Neuronal stem cell (in vitro differentiated cells): ENCODE data around the gene EPC2.
"Not testable (repeated sequence)": the region's sequence is repeated elsewhere in the genome, so short reads cannot be mapped to it uniquely, and the experiment has no call there.

Experiments used
- DNase-seq: peaks from one replicate; pipeline ENCODE4 v3.0.0-alpha.2; 2013; ENCODE audit warnings: low spot score
- H2AFZ ChIP-seq: one replicate; pipeline ENCODE4 v1.6.1; 2013; ENCODE audit warnings: mild to moderate bottlenecking, low read length, inconsistent platforms
- H2AK5ac ChIP-seq: 2 replicates; pipeline ENCODE4 v1.6.1; 2013; ENCODE audit warnings: low read depth, mild to moderate bottlenecking, inconsistent platforms, low read length, moderate library complexity, mixed read lengths
- H2BK120ac ChIP-seq: 2 replicates; pipeline ENCODE4 v1.6.1; 2013; ENCODE audit warnings: low read depth, mild to moderate bottlenecking, inconsistent platforms, low read length, moderate library complexity, mixed read lengths
- H2BK12ac ChIP-seq: one replicate; pipeline ENCODE4 v1.6.1; 2013; ENCODE audit warnings: low read length, inconsistent platforms
- H2BK15ac ChIP-seq: 2 replicates; pipeline ENCODE4 v1.6.1; 2013; ENCODE audit warnings: mild to moderate bottlenecking, low read length, inconsistent platforms, mixed read lengths
- H2BK5ac ChIP-seq: one replicate; pipeline ENCODE4 v1.6.1; 2013; ENCODE audit warnings: inconsistent platforms, mild to moderate bottlenecking, low read length, moderate library complexity
- H3K14ac ChIP-seq: one replicate; pipeline ENCODE4 v1.6.1; 2013; ENCODE audit warnings: low read length, inconsistent platforms
- H3K18ac ChIP-seq: 2 replicates; pipeline ENCODE4 v1.6.1; 2013; ENCODE audit warnings: low read length, inconsistent platforms
- H3K23ac ChIP-seq: 2 replicates; pipeline ENCODE4 v1.6.1; 2013; ENCODE audit warnings: low read depth, mild to moderate bottlenecking, mixed read lengths, low read length, inconsistent platforms; ENCODE audit not compliant: poor library complexity
- H3K27ac ChIP-seq: replicated peaks from 3 replicates; pipeline ENCODE4 v1.5.1; 2013; ENCODE audit warnings: low read length, inconsistent platforms
- H3K27me3 ChIP-seq, 3 experiments: 2 replicates each; pipeline ENCODE4 v1.6.1; 2013; ENCODE audit warnings: low read length in 3 of 3, mild to moderate bottlenecking in 2 of 3, inconsistent platforms in 1 of 3, low read depth in 1 of 3, mixed read lengths in 1 of 3, moderate library complexity in 1 of 3; ENCODE audit not compliant: control insufficient read depth in 3 of 3, insufficient read depth in 3 of 3
- H3K36me3 ChIP-seq, 2 donors: replicated peaks in 1 of 2; 2 replicates each; pipeline ENCODE4 v1.6.1; 2013; ENCODE audit warnings: low read length in 2 of 2; ENCODE audit not compliant: control insufficient read depth in 2 of 2, insufficient read depth in 2 of 2
- H3K4ac ChIP-seq: 2 replicates; pipeline ENCODE4 v1.6.1; 2013; ENCODE audit warnings: inconsistent platforms, mild to moderate bottlenecking, low read length, moderate library complexity
- H3K4me1 ChIP-seq, 2 donors: 1 replicate in 1 of 2; 2 replicates in 1 of 2; pipeline ENCODE4 v1.6.1; 2013; ENCODE audit warnings: low read length in 2 of 2, low read depth in 1 of 2; ENCODE audit not compliant: control insufficient read depth in 2 of 2, insufficient read depth in 1 of 2
- H3K4me2 ChIP-seq: one replicate; pipeline ENCODE4 v1.6.1; 2013; ENCODE audit warnings: mild to moderate bottlenecking, low read length, inconsistent platforms; ENCODE audit not compliant: insufficient read depth, poor library complexity, severe bottlenecking
- H3K4me3 ChIP-seq, 2 donors: 2 replicates each; pipeline ENCODE4 v1.5.1; 2013; ENCODE audit warnings: low read length in 2 of 2, mild to moderate bottlenecking in 2 of 2, inconsistent platforms in 1 of 2, moderate library complexity in 1 of 2
- H3K79me1 ChIP-seq: one replicate; pipeline ENCODE4 v1.6.1; 2013; ENCODE audit warnings: low read depth, mild to moderate bottlenecking, inconsistent platforms, low read length, moderate library complexity
- H3K9ac ChIP-seq: one replicate; pipeline ENCODE4 v1.6.1; 2013; ENCODE audit warnings: mild to moderate bottlenecking, low read depth, low read length, inconsistent platforms; ENCODE audit not compliant: poor library complexity
- H3K9me3 ChIP-seq, 2 donors: replicated peaks in 1 of 2; 2 replicates each; pipeline versions ENCODE3 to v1.6.1; 2013; ENCODE audit warnings: low read length in 2 of 2, mild to moderate bottlenecking in 2 of 2, inconsistent platforms in 1 of 2, low read depth in 1 of 2, mixed read lengths in 1 of 2, moderate library complexity in 1 of 2; ENCODE audit not compliant: control insufficient read depth in 2 of 2, insufficient read depth in 1 of 2
- H4K8ac ChIP-seq: one replicate; pipeline ENCODE4 v1.6.1; 2013; ENCODE audit warnings: low read depth, mild to moderate bottlenecking, inconsistent platforms, low read length, moderate library complexity
- H4K91ac ChIP-seq: one replicate; pipeline ENCODE4 v1.6.1; 2013; ENCODE audit warnings: low read length, low read depth, mild to moderate bottlenecking, inconsistent platforms; ENCODE audit not compliant: poor library complexity
- WGBS, 2 donors: extraction: QIAGEN DNeasy Blood & Tissue Kit; methylation state at CpG; one replicate each; pipeline ENCODE4 v1.1.7; 2013; ENCODE audit warnings: missing lambda C conversion rate in 2 of 2, mixed read lengths in 1 of 2; ENCODE audit not compliant: insufficient read length in 2 of 2, insufficient replicate concordance in 1 of 2; ENCODE audit errors: extremely low coverage in 2 of 2; 5-methylcytosine and 5-hydroxymethylcytosine counted together

The EPC2 gene

GRCh38 chr2:148770047-148770446, 125.5 kb downstream of the EPC2 start:
- no CpG with 5 or more reads among the region's 4 CpGs for WGBS, 2 donors
- DNase-seq: no peak
- Histone ChIP-seq H2BK120ac (no peak overlapping the region), H2BK15ac (no peak overlapping the region), H3K9ac (no peak overlapping the region), H3K36me3 (peaks cover 7 to 86% of the 10 kb centered on the region in 2 donors), H3K4me2 (no peak overlapping the region), H2AK5ac (no peak overlapping the region), H3K27ac (no peak overlapping the region), H3K4me1 (no peaks in the 10 kb centered on the region), H4K91ac (no peak overlapping the region), H2BK5ac (no peak overlapping the region), H2BK12ac (no peak overlapping the region), H3K79me1 (no peaks in the 10 kb centered on the region), H3K18ac (no peak overlapping the region), H3K27me3 (no peaks in the 10 kb centered on the region), H3K9me3 (no peaks in the 10 kb centered on the region), H3K4ac (no peak overlapping the region), H3K14ac (no peak overlapping the region), H3K4me3 (no peak overlapping the region), H2AFZ (no peak overlapping the region), H4K8ac (no peak overlapping the region), H3K23ac (no peak overlapping the region)

- no peak overlapping the region for H3K23ac ChIP-seq
- no peak overlapping the region for H3K4ac ChIP-seq
Measured at GRCh38 chr2:148781544-148781943, 137.0 kb downstream of the EPC2 start.

GRCh38 chr2:148789059-148789458, 144.5 kb downstream of the EPC2 start:
- Histone ChIP-seq H4K91ac (no peak overlapping the region), H2AK5ac (no peak overlapping the region), H3K36me3 (peaks cover 5 to 55% of the 10 kb centered on the region in 2 donors), H3K4ac (no peak overlapping the region), H3K4me2 (no peak overlapping the region), H3K4me1 (no peaks in the 10 kb centered on the region), H3K27ac (no peak overlapping the region), H2BK12ac (no peak overlapping the region), H3K27me3 (no peaks in the 10 kb centered on the region), H2BK120ac (no peak overlapping the region), H2BK15ac (no peak overlapping the region), H2AFZ (no peak overlapping the region), H3K4me3 (no peak overlapping the region), H4K8ac (no peak overlapping the region), H3K79me1 (no peaks in the 10 kb centered on the region), H3K9ac (no peak overlapping the region), H3K18ac (no peak overlapping the region), H3K9me3 (no peaks in the 10 kb centered on the region), H3K14ac (no peak overlapping the region), H3K23ac (no peak overlapping the region), H2BK5ac (no peak overlapping the region)
- DNase-seq: no peak

More at GRCh38 chr2:148781544-148781943, 137.0 kb downstream of the EPC2 start:
- Histone ChIP-seq H3K4me2 (no peak overlapping the region), H3K18ac (no peak overlapping the region), H3K14ac (no peak overlapping the region), H3K27me3 (no peaks in the 10 kb centered on the region), H3K79me1 (peaks cover 2% of the 10 kb centered on the region), H3K27ac (no peak overlapping the region), H3K4me1 (no peaks in the 10 kb centered on the region), H3K9me3 (no peaks in the 10 kb centered on the region), H2BK120ac (no peak overlapping the region), H4K8ac (no peak overlapping the region), H2AFZ (no peak overlapping the region), H2BK15ac (no peak overlapping the region), H4K91ac (no peak overlapping the region), H3K4me3 (no peak overlapping the region), H3K9ac (no peak overlapping the region), H2BK5ac (no peak overlapping the region), H3K36me3 (peaks cover 11 to 90% of the 10 kb centered on the region in 2 donors), H2AK5ac (no peak overlapping the region), H2BK12ac (no peak overlapping the region)
- WGBS, 2 donors: no CpG with 5 or more reads among the region's 5 CpGs
- no peak for DNase-seq

- H3K36me3 ChIP-seq: peaks cover 1 to 44% of the 10 kb centered on the region in 2 donors
- not testable (repeated sequence) for H4K91ac ChIP-seq, H3K4me2 ChIP-seq, H3K9me3 ChIP-seq, H2AFZ ChIP-seq, H3K27ac ChIP-seq, H3K4ac ChIP-seq, H3K14ac ChIP-seq, H2BK5ac ChIP-seq, H2AK5ac ChIP-seq, H3K23ac ChIP-seq, H3K4me3 ChIP-seq, H2BK15ac ChIP-seq, H3K4me1 ChIP-seq, DNase-seq, H3K79me1 ChIP-seq, H3K27me3 ChIP-seq, H3K18ac ChIP-seq, H2BK120ac ChIP-seq, H2BK12ac ChIP-seq, H3K9ac ChIP-seq, H4K8ac ChIP-seq
- no CpG with 5 or more reads among the region's 5 CpGs for WGBS, 2 donors
Measured at GRCh38 chr2:148790172-148790571, 145.6 kb downstream of the EPC2 start.
